SH-SY5Y (cell line): ENCODE results near the gene DLGAP1.

Experiments
- GATA2 ChIP-seq: IDR thresholded peaks from 2 replicates; pipeline ENCODE4 v1.6.1; 2011; ENCODE audit warnings: mild to moderate bottlenecking, low read depth, low read length
- GATA3 ChIP-seq: IDR thresholded peaks from 2 replicates; pipeline ENCODE4 v1.6.1; 2011; ENCODE audit warnings: low read depth, mild to moderate bottlenecking, low read length, moderate library complexity

DLGAP1 gene

DNA sequence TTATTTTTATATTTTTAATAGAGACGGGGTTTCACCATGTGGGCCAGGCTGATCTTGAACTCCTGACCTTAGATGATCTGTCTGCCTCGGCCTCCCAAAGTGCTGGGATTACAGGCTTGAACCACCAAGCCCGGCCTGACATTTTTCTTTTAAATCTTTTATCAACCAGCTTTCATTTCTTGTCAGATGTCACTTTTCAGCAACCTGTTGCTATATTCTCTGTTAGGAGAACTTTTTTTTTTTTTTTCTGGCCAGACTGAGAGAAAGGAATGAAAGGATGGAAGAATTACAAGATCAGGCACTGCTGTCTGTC is 858.8 kb downstream of the DLGAP1 start:
- TF ChIP-seq GATA2 (no peak), GATA3 (no peak)

DNA sequence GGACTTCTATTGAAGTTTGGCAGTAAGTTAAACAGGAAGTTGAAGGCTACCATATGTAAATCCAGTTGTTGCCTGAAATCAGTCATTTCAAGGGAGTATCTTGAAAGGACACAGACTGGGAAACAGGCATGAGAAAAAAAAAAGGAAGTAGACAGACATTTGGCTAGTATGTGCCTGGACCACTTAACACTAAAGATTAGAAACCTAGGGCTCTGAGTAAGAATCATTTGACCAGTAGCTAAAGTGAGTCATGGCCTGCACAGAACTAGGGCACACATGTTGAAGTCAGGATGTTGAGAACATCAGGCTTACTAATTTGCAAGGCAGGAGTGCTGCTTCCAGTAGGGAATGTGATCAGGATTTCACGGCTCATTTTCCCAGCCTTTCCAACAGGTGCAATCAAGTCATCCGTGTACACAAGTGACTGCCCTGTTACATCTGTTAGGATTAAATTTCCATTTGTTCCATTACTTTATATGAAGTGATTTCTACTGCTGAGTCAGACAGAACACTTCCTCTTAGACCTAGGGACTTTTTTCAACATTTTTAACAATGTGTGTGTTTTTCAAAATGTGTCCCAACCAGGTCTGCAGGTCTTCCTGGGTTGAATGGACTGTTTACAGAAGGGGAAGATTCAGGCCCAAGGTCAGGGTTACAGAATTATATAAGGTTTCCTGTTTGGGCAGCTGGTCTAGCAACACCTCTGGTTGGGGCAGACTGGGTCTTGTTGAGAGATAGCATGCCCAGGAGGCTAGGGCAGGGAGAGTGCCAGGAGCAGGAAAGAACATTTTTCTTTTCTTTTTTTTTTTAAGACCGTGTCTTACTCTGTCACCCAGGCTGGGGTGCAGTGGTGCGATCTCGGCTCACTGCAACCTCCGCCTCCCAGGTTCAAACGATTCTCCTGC is 859.5 kb downstream of the DLGAP1 start:
- TF ChIP-seq GATA3 (no peak), GATA2 (no peak)

DNA sequence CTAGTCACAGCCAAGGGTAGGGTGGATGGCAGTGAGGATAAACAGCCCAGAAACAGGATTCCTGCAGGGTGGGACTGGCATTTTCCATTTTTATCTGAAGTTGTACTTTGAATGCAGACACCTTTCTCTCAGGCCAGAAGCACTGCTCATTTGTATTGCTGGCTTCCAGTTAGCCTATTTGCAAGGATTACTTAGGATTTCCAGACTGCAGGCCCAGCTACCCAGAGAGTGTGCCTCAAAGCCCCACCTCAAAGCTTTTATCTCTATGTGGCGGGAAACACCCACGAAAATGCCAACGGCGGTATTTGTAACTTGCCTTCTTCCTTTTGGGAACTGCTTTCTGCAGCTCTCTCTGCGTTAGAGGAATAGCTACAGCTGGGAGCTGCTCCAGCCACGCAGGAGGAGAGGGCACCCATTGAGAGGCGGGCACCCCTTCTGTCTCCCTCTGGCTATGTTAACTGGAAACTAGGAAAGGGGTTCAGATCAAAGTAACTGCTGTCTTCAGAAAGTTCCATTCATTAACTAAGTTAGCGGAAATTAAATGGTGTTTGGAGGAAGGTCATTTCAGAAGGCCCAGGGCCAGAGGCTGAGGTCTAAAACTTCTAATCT is 860.2 kb downstream of the DLGAP1 start:
- no peak for TF ChIP-seq GATA2
- TF ChIP-seq GATA3 = no peak

DNA sequence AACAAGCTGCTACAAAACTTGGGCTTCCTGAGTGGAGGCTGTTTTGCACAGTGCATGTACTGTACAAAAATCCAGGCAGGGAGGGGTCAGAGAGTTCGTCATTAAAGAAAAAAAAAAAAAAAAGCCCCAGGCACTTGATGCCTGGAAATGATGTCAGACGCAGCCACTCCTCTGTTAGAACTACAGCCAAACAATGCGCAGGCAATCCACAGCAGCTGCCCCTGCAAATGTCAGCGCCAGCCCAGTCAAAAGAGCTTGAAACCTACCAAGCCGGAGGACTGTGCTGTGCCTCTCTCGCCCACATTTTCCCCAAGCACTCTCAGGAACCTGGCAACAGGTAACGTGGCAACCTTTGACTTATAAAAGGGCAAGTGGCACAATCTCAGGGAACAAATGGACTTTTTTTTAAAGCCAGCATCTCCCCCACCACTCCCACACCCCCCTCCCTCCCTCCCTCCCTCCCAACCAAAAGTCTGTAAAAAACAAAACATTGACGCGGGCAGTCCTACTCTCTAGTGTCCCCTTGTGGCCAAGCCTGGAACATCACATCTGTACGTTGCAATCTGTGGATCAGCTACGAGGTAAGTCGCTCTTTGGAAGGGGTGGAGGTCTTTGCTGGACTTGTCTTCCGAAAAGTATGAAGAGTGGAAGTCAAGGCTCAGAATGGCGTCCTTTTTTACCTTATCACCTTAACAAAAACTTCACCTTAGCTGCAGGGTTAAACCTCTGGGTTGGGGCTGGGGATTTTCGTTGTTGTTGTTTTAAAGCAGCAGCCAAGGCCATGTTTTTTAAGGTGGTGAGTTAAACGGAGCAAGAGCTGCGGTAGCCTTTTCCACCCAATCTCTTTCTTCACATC is 861.0 kb downstream of the DLGAP1 start:
- TF ChIP-seq GATA2 (no peak), GATA3 (0 out of 2 replicates have a peak, but pooled peaks have one; percentile 23)

DNA sequence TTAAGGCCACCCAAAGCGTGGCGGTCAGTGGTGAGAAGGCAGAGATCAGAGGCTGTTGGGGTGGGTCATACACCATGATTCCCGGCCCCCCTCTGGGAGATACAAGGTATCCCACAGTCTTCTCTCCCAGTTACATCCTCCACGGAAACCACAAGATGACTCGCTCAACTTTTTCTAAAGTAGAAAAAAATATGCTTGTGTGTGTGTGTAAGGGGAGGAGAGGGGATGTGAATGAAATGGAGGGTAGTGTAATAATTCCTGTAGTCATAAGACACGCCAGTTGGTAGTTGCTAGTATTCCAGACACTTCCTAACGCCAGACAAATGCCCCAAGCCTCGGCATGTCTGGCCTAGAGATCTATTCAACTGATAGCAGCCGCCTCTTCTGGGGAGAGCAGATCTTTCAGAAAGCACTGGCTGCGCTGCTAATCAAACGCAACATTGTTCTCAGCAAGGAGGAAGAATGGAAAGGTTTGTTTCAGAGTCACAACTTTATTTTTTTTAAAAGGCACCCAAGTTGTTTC is 861.7 kb downstream of the DLGAP1 start:
- TF ChIP-seq GATA3 = peak; percentile 93
- TF ChIP-seq GATA2 = peak; percentile 99

DNA sequence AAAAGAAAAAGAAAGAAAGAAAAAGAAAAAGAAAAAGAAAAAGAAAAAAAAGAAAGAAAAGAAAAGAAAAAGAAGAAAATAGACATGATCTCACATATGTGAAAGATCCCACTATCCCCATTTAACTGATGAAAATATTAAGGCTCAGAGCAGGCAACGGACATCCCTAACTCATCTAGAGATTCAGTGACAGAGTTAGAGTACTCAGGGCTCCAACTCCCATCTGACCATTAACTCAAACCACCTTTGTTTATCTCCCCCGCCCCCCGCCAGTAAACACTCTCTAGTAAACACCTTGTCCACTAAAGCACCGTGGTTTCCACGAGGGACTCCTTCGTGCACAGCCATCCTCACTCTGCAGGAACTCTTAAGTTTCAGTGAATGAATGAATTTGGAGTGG is 862.2 kb downstream of the DLGAP1 start:
- TF ChIP-seq GATA2 (no peak), GATA3 (no peak)

DNA sequence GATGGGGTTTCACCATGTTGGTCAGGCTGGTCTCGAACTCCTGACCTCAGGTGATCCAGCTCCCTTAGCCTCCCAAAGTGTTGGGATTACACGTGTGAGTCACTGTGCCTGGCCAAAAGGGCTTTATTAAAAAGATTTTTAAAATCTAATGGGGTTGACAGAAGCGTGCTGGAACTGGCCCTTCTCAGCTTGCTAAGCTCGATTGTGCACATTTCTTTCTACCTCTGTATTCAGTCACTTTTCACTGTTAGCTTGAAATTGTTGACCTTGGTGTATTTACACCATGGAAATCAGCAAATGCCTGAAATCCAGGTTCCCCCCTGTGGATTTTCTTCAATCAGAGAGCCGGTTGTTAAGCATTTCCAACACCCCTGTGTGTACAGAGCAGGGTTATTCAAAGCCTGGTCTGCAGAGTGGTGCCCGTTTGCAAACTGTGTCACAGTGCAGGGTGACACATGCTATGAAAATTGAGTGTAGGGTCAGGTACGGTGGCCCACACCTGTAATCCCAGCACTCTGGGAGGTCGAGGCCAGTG is 864.9 kb downstream of the DLGAP1 start:
- TF ChIP-seq GATA3 = no peak
- no peak for TF ChIP-seq GATA2

DNA sequence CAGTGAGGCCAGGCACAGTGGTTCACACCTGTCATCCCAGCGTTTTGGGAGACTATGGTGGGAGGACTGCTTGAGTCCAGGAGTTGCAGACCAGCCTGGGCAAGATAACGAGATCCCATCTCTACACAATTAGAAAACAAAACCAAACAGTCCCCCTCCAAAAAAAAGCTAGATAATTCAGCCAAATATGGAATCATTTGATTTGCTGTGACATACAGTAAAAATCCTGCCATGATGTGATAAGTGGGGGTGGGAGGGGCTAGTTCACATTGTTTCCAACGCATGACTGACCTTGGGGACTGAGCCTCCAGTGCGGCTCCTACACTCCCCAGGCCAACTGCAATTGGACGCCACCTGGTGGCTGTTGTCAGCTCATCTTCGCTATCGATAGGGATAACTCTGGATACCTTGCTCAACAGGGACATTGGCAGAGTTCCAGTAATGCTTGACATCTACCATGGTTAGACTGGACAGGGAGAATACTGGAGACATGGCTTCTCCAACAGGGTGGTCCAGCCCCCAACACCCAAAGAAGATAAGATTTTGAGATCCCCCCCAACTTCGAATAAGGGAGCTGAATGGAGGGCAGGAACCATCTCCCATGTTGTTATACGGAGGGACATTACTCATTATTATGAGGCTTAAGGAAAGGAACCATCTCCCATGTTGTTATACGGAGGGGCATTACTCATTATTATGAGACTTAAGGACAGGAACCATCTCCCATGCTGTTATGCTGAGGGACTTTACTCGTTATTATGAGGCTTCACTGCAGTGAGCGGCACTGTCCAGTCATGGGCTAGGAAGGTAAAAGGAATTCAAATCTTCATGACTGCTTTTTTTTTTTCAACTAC is 869.2 kb downstream of the DLGAP1 start:
- no peak for TF ChIP-seq GATA2
- no peak for TF ChIP-seq GATA3

DNA sequence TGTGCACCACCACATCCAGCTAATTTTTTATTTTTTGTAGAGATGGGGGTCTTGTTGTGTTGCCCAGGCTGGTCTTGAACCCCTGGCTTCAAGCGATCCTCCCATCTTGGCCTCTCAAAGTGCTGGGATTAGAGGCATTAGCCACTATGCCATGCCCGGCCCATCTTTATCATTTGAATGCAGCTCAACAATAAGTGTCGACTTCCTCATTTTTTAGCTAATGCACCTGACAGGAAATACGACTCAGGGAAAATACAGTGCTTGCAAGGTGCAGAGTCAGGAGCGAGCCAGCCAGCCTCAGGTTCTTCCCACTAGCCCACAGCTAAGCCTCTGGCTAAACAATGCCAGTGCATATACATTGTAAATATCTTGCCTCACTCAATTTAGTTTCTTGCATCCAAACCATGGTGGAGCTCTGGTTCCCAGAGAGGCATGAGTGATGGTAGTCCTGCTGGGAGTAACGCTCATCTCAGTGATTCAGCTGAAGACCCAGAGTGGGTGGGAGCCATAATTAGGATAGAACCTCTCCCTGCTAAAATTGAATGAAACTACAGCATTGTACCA is 870.1 kb downstream of the DLGAP1 start:
- TF ChIP-seq GATA2 = no peak
- TF ChIP-seq GATA3 = no peak

DNA sequence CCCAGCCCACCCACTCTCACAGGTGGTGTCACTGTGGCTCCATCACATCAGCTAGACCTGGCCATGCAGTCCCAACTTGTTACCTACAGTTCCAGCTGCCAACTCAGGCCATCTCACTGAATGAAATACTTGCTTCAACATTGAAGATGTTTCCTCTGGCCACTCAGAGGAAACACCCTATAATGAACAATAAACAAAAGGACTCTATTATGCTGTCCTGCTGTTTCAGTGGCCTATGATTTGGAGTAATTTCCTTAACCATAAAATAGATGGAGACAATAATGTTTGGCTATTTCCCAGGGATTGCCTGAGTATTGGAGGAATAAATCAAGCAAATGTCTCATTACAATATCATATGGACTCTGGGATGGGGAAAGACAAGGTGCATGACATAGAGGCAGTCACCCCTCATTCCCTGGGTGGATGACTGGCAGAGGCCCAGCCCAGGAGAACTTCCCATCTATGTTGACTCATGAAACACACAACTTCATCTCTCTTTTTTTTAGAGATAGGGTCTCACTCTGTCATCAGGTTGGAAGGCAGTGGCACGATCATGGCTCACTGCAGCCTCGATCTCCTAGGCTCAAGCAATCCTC is 870.7 kb downstream of the DLGAP1 start:
- TF ChIP-seq GATA3 (no peak), GATA2 (no peak)

DNA sequence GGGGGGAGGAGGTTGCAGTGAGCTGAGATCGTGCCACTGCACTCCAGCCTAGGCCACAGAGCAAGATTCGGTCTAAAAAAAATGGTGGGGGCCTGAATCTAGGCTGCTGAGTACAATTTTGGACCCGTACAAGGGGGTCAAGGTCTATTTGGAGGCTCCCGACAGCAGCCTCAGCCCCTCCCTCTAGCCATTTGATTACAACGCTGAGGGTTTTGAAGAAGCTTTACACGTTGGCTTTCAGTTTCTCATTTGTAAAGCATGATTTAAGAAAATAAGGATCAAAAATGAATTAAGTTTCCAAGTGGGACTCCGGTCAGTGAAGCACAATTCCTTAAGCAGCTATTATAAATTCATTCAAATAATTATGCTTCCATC is 871.2 kb downstream of the DLGAP1 start:
- TF ChIP-seq GATA3 (no peak), GATA2 (no peak)

DNA sequence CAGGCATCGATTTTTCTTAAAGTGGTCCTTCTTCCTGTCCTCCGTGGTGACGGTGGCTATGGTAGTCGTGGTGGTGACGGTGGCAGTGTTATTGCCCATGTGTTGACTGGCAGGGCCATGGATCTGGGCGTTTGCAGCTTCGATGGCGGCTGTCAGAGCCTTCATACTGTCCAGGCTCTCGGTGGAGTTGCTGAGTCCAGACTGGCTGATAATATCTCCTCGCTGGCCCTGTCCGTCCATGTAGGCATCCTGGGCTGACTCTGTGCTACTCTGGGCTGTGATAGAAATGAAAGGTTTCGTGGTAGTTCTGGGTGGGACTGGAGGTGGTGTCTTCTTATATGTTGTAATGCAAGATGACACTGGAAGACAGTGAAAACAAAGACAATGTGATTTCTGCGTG is 873.2 kb downstream of the DLGAP1 start:
- TF ChIP-seq GATA3 (peak; percentile 19; the same call in 1 of the 2 replicates), GATA2 (peak; percentile 79)

DNA sequence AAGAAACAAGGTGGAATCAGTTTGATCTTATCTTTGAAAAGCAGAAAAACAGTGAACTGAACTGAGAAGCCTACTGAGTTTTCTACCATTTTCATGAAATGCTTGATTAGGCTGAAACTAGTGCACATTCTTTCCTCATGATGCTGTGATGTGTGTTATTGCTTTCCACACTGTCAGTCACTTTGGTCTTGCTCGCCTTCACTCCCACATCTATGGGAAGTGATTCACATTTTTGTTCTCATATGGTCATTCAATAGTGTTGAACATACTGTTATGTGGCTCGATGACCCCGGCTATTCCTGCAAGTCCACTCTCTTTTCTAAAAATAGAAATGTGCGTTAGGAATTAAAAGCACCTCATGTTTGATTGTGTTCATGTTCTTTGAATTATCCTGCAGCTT is 875.4 kb downstream of the DLGAP1 start:
- no peak for TF ChIP-seq GATA2
- no peak for TF ChIP-seq GATA3
